Neutrophil (primary cell): ENCODE data around the gene ADGRG7.
"Not testable (repeated sequence)": the region's sequence is repeated elsewhere in the genome, so short reads cannot be mapped to it uniquely, and the experiment has no call there.

ENCODE experiments used
- H3K27ac ChIP-seq: fragments of 200-600 bp; sonication (generic); 2 replicates; pipeline ENCODE4 v1.5.1; 2016; ENCODE audit warnings: mild to moderate bottlenecking, moderate library complexity
- H3K27me3 ChIP-seq: fragments of 200-600 bp; sonication (generic); 2 replicates; pipeline ENCODE4 v1.6.0; 2016; ENCODE audit warnings: mild to moderate bottlenecking
- H3K36me3 ChIP-seq: fragments of 200-600 bp; sonication (generic); 2 replicates; pipeline ENCODE4 v1.5.1; 2017
- H3K4me1 ChIP-seq, 2 experiments: fragments of 200-600 bp in 1 of 2; sonication (generic) in 1 of 2; 1 replicate in 1 of 2; 2 replicates in 1 of 2; pipeline versions ENCODE4 v1.5.1 to v1.6.1; 2013 to 2016; ENCODE audit warnings: low read depth in 1 of 2, low read length in 1 of 2, mild to moderate bottlenecking in 1 of 2, moderate library complexity in 1 of 2; ENCODE audit not compliant: control insufficient read depth in 1 of 2, insufficient read depth in 1 of 2
- H3K4me3 ChIP-seq, 2 experiments: fragments of 200-600 bp in 1 of 2; sonication (generic) in 1 of 2; 1 replicate in 1 of 2; 2 replicates in 1 of 2; pipeline ENCODE4 v1.5.1; 2013 to 2016; ENCODE audit warnings: low read depth in 1 of 2, low read length in 1 of 2, mild to moderate bottlenecking in 1 of 2, moderate library complexity in 1 of 2
- H3K9me3 ChIP-seq: fragments of 200-600 bp; sonication (generic); 2 replicates; pipeline ENCODE4 v1.5.1; 2016
- TF ChIP-seq, protein P1 (sequence below): fragments of 200-600 bp; sonication (generic); IDR thresholded peaks from 2 replicates; pipeline ENCODE4 v1.5.1; 2016; ENCODE audit warnings: antibody characterized with exemption

ADGRG7 gene

DNA sequence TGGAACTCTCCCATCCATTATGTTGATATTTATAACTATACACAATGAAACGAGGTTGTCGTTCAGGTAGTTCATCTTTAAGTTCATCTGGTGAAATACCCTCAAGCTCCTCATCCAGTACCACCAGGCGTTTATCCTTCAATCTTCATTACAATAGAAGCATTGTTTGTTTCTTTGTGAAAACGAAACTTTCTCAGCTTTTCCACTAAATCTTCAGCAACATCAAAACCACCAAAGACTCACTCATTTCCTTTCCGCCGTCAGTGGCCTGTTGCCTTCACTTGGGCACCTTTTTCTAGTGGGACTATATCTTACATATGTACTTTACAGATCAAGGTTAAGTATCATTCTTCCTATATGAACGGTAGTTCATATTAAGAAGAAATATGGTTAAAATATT is 55.8 kb downstream of the ADGRG7 start:
- Histone ChIP-seq H3K9me3 (no peaks in the 10 kb centered on the region), H3K4me3 (no peak overlapping the region), H3K27me3 (no peaks in the 10 kb centered on the region), H3K36me3 (no peaks in the 10 kb centered on the region), H3K4me1 (peaks cover 0 to 3% of the 10 kb centered on the region in 2 experiments), H3K27ac (no peak overlapping the region)
- TF ChIP-seq, protein P1, sequence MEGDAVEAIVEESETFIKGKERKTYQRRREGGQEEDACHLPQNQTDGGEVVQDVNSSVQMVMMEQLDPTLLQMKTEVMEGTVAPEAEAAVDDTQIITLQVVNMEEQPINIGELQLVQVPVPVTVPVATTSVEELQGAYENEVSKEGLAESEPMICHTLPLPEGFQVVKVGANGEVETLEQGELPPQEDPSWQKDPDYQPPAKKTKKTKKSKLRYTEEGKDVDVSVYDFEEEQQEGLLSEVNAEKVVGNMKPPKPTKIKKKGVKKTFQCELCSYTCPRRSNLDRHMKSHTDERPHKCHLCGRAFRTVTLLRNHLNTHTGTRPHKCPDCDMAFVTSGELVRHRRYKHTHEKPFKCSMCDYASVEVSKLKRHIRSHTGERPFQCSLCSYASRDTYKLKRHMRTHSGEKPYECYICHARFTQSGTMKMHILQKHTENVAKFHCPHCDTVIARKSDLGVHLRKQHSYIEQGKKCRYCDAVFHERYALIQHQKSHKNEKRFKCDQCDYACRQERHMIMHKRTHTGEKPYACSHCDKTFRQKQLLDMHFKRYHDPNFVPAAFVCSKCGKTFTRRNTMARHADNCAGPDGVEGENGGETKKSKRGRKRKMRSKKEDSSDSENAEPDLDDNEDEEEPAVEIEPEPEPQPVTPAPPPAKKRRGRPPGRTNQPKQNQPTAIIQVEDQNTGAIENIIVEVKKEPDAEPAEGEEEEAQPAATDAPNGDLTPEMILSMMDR: no peak

DNA sequence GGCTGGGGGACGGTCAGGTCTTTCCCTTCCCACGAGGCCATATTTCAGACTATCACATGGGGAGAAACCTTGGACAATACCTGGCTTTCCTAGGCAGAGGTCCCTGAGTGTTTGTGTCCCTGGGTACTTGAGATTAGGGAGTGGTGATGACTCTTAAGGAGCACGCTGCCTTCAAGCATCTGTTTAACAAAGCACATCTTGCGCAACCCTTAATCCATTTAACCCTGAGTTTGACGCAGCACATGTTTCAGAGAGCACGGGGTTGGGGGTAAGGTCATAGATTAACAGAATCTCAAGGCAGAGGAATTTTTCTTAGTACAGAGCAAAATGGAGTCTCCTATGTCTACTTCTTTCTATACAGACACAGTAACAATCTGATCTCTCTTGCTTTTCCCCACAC is 57.3 kb downstream of the ADGRG7 start:
- not testable (repeated sequence) for H3K4me1 ChIP-seq, H3K36me3 ChIP-seq, H3K4me3 ChIP-seq, H3K27me3 ChIP-seq, H3K27ac ChIP-seq, H3K9me3 ChIP-seq

DNA sequence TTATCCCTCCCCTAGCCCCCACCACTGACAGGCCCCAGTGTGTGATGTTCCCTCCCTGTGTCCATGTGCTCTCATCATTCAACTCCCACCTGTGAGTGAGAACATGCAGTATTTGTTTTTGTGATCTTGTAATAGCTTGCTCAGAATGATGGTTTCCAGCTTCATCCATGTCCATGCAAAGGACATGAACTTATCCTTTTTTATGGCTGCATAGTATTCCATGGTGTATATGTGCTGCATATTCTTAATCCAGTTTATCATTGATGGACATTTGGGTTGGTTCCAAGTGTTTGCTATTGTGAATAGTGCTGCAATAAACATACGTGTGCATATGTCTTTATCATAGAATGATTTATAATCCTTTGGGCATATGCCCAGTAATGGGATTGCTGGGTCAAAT is 57.9 kb downstream of the ADGRG7 start:
- H3K36me3 ChIP-seq, H3K4me3 ChIP-seq, H3K9me3 ChIP-seq, H3K27me3 ChIP-seq, H3K27ac ChIP-seq, H3K4me1 ChIP-seq: not testable (repeated sequence)

DNA sequence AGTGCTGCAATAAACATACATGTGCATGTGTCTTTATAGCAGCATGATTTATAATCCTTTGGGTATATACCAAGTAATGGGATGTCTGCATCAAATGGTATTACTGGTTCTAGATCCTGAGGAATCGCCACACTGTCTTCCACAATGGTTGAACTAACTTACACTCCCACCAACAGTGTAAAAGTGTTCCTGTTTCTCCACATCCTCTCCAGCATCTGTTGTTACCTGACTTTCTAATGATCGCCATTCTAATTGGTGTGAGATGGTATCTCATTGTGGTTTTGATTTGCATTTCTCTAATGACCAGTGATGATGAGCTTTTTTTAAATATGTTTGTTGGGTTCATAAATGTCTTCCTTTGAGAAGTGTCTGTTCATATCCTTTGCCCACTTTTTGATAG is 61.6 kb downstream of the ADGRG7 start:
- H3K4me1 ChIP-seq, H3K4me3 ChIP-seq, H3K36me3 ChIP-seq, H3K27ac ChIP-seq, H3K27me3 ChIP-seq, H3K9me3 ChIP-seq: not testable (repeated sequence)

DNA sequence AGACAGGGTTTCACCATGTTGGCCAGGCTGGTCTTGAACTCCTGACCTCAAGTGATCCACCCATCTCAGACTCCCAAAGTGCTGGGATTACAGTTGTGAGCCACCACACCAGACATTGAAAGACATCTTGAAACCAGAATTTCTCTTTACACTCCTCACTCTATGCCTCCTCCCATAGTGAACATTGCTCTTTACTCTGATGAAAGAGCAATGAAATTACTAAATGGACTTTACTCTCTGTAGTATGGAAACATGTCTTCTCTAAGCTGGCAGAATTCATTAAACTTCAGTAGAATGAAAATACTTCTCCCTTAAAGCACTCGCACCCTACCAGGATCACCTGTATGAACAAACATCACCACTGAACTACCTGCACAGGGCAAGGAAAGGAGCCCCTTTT is 72.1 kb downstream of the ADGRG7 start:
- Histone ChIP-seq H3K9me3 (no peaks in the 10 kb centered on the region), H3K4me1 (no peaks in the 10 kb centered on the region), H3K27ac (no peak overlapping the region), H3K36me3 (no peaks in the 10 kb centered on the region), H3K27me3 (no peaks in the 10 kb centered on the region), H3K4me3 (no peak overlapping the region)
- TF ChIP-seq, protein P1: no peak

DNA sequence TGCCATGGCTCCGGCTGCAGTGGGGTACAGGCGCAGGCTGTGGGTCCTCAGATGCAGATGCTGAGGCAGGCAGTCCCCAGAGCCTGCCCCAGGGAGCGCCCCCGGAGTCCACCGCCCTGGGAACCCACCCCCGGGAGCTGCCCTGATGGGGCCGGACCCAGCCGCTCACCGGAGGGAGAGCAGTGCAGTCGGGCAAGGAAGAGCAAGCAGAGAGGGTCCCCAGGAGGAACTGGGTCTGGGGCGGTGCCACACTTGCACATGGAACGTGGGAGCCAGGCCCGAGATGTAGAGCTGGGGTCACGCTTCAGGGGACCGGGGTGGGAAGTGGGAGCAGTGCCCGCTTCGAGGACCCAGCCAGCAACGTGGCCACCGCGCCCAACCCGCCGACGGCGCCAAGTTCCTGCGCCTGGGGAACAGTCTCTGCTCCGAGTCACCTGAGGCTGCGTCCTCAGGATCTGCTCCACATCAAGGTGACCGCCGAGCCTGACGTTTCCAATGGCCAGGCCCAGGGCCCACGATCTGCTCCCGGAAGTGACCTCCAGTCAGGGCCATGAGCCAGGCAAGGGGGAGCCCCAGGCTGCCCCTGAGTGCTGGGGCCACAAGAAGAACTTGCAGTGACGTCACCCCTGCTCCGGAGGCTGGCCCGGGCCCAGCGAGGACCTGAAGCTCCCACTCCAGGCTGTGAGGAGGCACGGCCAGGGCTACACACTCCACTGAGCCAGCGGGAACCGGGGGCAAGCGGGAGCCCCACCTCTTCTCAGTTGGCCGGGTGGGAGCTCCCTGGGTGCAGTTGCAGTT is 72.9 kb downstream of the ADGRG7 start:
- Histone ChIP-seq H3K27ac (no peak overlapping the region), H3K36me3 (no peaks in the 10 kb centered on the region), H3K4me1 (no peaks in the 10 kb centered on the region), H3K9me3 (no peaks in the 10 kb centered on the region), H3K27me3 (no peaks in the 10 kb centered on the region), H3K4me3 (no peak overlapping the region)
- TF ChIP-seq, protein P1: no peak

DNA sequence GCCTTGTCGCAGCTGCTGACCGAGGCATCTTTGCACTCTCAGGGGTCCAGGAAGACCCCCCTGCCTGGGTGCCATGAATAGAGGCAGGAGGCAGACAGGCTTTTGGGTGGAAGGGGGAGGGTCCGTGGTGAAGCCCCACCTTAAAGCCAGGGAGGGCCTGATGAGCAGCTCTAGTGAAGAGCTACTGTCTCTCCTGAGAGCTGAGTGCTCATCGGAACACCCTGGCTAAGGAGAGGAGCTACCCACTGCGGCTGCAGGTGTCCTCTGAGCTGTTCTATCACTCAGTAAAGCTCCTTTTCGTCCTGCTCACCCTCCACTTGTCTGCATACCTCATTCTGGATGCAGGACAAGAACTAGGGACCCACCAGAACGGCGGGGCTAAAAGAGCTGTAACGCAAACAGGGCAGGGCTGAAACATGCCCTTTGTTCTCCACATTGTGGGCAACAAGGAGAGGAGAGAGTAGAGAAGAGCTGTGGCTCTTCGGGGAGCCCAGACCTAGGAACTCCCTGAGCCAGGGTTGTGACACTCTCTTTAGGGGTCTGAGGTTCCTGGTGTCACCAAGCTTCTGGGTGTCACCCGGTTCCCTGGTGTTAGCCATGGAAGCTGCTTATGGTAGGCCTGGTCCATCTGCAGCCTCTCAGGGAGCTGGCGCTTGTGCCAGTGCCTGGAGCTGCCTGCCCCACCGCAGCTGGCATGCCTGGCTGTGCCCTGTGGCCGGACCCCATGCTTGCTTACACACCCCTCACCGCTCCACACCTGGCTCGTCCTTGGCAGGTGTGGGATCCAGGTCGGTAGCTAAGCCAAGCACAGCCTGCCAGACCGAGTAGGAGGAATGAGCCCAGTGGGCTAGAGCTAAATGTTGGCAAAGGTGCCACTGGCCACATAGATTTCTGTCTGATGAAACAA is 73.7 kb downstream of the ADGRG7 start:
- H3K4me3 ChIP-seq: no peak overlapping the region
- no peaks in the 10 kb centered on the region for H3K9me3 ChIP-seq
- H3K4me1 ChIP-seq: no peaks in the 10 kb centered on the region
- no peaks in the 10 kb centered on the region for H3K36me3 ChIP-seq
- no peaks in the 10 kb centered on the region for H3K27me3 ChIP-seq
- H3K27ac ChIP-seq: no peak overlapping the region
- TF ChIP-seq, protein P1: no peak
